Skeletal muscle satellite cell (primary cell): Measurements from ENCODE around the gene CLP1.
A peak's percentile ranks its signal among the peaks of the same experiment; 100 is the strongest.

ENCODE experiments used
- H3K27me3 ChIP-seq: 2 replicates; pipeline ENCODE4 v1.7.0; 2013; ENCODE audit warnings: low read length; ENCODE audit not compliant: control insufficient read depth, insufficient read depth
- H3K36me3 ChIP-seq: 2 replicates; pipeline ENCODE4 v1.7.0; 2013; ENCODE audit warnings: mild to moderate bottlenecking, control low read depth, low read length; ENCODE audit not compliant: insufficient read depth
- H3K4me1 ChIP-seq: 2 replicates; pipeline ENCODE4 v1.7.0; 2013; ENCODE audit warnings: low read length; ENCODE audit not compliant: control insufficient read depth, insufficient read depth
- H3K4me2 ChIP-seq: 2 replicates; pipeline ENCODE4 v1.7.0; 2013; ENCODE audit warnings: mild to moderate bottlenecking, low read length
- H3K4me3 ChIP-seq: 2 replicates; pipeline ENCODE4 v1.7.0; 2013; ENCODE audit warnings: low read length
- H3K9ac ChIP-seq: 2 replicates; pipeline ENCODE4 v1.7.0; 2013; ENCODE audit warnings: mild to moderate bottlenecking, low read depth, low read length, moderate library complexity
- H3K9me3 ChIP-seq: replicated peaks from 2 replicates; pipeline ENCODE4 v1.7.0; 2013; ENCODE audit warnings: mild to moderate bottlenecking, control low read depth, low read length

Gene CLP1

DNA sequence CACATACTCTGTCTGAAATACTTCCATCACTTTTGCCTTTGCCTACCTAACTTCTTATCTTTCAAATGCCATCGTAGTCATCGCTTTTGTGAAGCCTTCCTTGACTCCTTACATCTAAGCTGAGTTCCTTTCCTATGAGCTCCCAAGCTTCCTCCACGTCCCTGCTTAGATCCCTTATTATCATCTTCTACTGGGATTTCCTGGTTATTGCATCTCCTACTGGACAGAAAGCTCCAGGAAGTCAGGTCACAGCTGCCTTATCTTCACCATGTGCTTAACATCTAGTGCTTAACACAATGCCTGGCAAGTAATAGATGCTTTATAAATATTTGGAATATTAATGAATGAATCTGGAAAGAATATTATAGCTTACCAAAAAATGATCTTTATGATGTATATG, 13.8 kb upstream of the CLP1 start:
- Histone ChIP-seq H3K9ac (no peak overlapping the region), H3K27me3 (peaks cover 38% of the 10 kb centered on the region), H3K4me2 (no peak overlapping the region), H3K9me3 (no peaks in the 10 kb centered on the region), H3K4me3 (no peak overlapping the region), H3K4me1 (peaks cover 44% of the 10 kb centered on the region), H3K36me3 (no peaks in the 10 kb centered on the region)

DNA sequence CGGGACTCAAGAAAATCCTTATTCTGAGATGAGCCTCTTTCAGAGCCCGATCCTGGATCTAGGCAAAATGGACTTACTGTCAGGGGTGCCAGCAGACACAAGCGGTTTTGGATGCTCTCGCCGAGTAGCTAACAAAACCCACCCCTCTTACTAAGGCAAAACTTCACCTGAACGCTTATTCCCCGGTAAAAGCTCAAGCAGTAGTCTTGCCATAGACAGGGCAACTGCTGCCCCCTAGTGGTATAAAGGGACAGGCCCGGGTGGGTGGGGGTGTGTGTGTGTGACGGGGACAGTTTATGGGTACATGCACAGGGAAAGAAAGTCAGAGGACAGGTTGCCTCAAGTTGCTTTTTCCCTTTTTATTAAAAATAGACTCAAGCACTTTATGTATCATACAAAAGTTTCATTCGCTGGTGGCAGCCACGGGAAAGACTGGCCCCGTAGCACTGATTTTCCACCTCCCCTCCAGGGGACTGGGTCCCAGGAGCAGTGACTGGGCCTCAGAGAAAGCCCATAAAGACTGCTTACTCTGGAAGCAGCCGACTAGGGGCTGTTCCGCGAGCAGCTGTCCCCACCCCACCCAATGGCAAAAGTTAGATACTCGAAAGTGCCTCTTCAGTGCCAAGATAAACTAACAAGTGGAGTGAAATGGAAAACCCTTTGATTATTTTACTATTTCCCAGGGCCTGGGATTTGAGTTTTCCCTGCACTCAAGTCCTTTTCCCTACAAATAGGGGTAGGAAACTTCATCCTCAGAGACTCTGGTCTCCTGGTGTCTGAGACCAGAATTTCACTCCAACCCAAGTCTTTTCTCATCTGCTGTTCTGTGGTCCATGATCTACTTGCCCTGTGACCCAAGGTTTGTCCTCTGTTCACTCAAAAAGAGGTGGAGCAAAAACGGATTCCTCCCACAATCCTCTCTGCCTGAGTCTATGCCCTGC, 12.5 kb upstream of the CLP1 start:
- no peak overlapping the region for H3K9ac ChIP-seq
- H3K4me1 ChIP-seq, result peaks cover 46% of the 10 kb centered on the region
- peak overlapping the region; percentile 43 for H3K4me2 ChIP-seq
- no peaks in the 10 kb centered on the region for H3K9me3 ChIP-seq
- no peaks in the 10 kb centered on the region for H3K36me3 ChIP-seq
- no peak overlapping the region for H3K4me3 ChIP-seq
- H3K27me3 ChIP-seq, result peaks cover 41% of the 10 kb centered on the region

- peaks cover 46% of the 10 kb centered on the region for H3K27me3 ChIP-seq
Measured at GRCh38 chr11:57645689-57646085, 11.9 kb upstream of the CLP1 start.

GRCh38 chr11:57646194-57646798, 11.3 kb upstream of the CLP1 start:
- no peak overlapping the region for H3K4me3 ChIP-seq
- peaks cover 49% of the 10 kb centered on the region for H3K27me3 ChIP-seq
- no peaks in the 10 kb centered on the region for H3K36me3 ChIP-seq
- H3K4me2 ChIP-seq, result no peak overlapping the region
- no peak overlapping the region for H3K9ac ChIP-seq
- no peaks in the 10 kb centered on the region for H3K9me3 ChIP-seq
- H3K4me1 ChIP-seq, result peaks cover 36% of the 10 kb centered on the region

More at GRCh38 chr11:57645689-57646085, 11.9 kb upstream of the CLP1 start:
- Histone ChIP-seq H3K9ac (no peak overlapping the region), H3K4me2 (no peak overlapping the region), H3K4me1 (peaks cover 42% of the 10 kb centered on the region), H3K9me3 (no peaks in the 10 kb centered on the region), H3K4me3 (no peak overlapping the region), H3K36me3 (no peaks in the 10 kb centered on the region)

DNA sequence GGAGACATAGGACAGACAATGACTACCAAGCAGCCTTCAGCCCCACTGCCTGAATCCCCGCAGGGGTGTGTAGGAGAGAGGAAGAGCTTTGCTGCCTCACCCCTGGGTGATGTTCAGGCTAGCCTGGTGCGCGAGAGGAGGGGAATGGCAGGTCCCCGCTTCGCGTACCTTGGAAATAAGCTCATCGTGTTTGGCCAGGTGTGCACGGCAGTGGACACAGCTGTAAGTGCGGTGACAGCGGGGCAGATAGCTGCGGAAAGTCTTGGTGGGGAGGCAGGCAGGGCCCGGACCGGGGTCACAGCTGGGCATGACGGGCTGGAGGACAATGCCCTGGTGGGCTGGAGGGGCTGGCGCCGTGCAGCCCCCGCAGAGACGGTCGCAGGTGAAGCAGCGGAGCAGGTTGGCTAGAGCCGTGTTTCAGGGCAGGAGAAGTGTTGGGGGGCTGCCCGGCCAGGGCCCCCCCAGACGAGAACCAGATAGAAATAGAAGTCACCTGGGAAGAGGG, 10.7 kb upstream of the CLP1 start:
- Histone ChIP-seq H3K4me1 (peaks cover 35% of the 10 kb centered on the region), H3K36me3 (no peaks in the 10 kb centered on the region), H3K4me2 (no peak overlapping the region), H3K27me3 (peaks cover 49% of the 10 kb centered on the region), H3K9ac (no peak overlapping the region), H3K4me3 (no peak overlapping the region), H3K9me3 (no peaks in the 10 kb centered on the region)

DNA sequence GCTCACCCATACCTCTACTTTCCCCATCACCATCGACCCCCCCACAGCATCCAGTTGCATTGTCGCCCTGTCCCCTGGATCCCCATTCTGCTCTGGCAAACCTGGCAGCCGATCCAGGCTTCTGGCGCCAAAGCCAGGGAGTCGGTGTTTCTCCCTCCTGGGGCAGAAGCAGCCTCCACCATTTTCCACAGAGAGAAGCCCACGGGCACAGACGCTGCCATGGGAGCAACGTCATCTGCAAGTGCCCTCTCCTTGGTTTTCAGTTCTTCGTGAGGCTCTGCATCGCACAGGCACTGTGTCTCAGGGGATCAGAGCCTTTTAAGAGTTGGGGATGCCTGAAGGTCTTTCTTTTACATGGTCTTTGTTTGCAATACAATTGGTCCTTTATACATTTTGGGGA, 10.2 kb upstream of the CLP1 start:
- peaks cover 49% of the 10 kb centered on the region for H3K27me3 ChIP-seq
- H3K4me2 ChIP-seq, result peak overlapping the region; percentile 12
- H3K9ac ChIP-seq, result no peak overlapping the region

DNA sequence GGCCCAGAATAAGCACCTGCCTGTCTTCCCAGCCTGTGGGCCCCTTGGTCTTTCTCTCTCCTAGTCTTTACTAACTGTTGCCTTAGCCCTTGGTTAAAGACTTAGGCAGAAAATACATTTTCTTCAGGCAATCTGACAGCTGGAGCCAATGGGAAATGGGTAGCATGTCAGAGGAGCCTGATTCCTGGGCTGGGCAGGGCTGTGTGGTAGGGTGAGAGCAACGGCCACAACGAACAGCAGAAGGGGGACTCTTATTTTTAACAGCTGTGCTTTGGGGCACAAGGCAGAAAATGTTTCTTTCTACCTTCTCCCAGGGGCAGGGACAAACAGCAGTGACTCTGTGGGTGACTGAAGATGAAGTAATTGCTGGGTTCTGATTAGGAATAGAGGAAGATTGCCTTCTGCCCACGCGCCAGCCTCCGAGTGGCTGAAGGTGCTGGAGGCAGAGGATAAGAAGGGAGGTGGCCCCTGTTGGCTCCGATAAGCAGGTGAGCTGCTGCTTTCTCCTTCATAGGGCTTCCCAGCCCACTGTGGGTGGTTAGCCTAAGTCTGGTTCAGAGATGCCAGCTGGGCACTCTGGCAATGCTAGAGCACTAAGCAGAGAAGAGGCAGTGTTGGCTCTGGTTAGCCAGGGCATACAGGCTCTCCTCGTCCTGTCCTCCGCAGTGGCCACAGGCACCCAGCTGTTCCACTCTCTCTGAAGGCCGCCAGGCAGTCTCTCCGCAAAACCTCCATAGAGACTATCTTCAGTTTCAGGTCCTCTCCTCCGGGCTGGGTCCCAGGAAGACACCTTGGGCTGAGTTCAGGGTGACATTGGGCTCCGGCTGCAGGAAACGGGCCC, 9.4 kb upstream of the CLP1 start:
- Histone ChIP-seq H3K9ac (no peak overlapping the region), H3K27me3 (peaks cover 49% of the 10 kb centered on the region), H3K4me2 (peak overlapping the region; percentile 65), H3K36me3 (no peaks in the 10 kb centered on the region), H3K9me3 (no peaks in the 10 kb centered on the region), H3K4me1 (peaks cover 35% of the 10 kb centered on the region), H3K4me3 (peak overlapping the region; percentile 28)

More for the DNA sequence above, 10.2 kb upstream of the CLP1 start:
- H3K4me1 ChIP-seq, result peaks cover 35% of the 10 kb centered on the region
- no peaks in the 10 kb centered on the region for H3K36me3 ChIP-seq
- H3K9me3 ChIP-seq, result no peaks in the 10 kb centered on the region
- no peak overlapping the region for H3K4me3 ChIP-seq

- Histone ChIP-seq H3K4me2 (peak overlapping the region; percentile 65), H3K36me3 (no peaks in the 10 kb centered on the region), H3K4me3 (peak overlapping the region; percentile 50), H3K9me3 (no peaks in the 10 kb centered on the region), H3K9ac (no peak overlapping the region), H3K4me1 (peaks cover 35% of the 10 kb centered on the region), H3K27me3 (peaks cover 49% of the 10 kb centered on the region)
Measured at GRCh38 chr11:57648801-57649735, 8.5 kb upstream of the CLP1 start.

- peak within 1 kb of the TSS; percentile 78 for H3K4me2 ChIP-seq
- peaks cover 31% of the 10 kb centered on the region for H3K4me1 ChIP-seq
- peaks cover 48% of the 10 kb centered on the region for H3K27me3 ChIP-seq
- no peak within 1 kb of the TSS for H3K9ac ChIP-seq
- H3K4me3 ChIP-seq, result peak within 1 kb of the TSS; percentile 57
- no peaks in the 10 kb centered on the region for H3K9me3 ChIP-seq
- no peaks in the 10 kb centered on the region for H3K36me3 ChIP-seq
Measured at GRCh38 chr11:57649826-57650738, 7.5 kb upstream of the CLP1 start, which contains the start of gene YPEL4. YPEL4 (minus strand) TSS chr11:57649912; CDS start chr11:57647107, 2,805 bp downstream.

- Histone ChIP-seq H3K4me2 (no peak overlapping the region), H3K4me3 (no peak overlapping the region), H3K9ac (no peak overlapping the region), H3K27me3 (peaks cover 42% of the 10 kb centered on the region), H3K9me3 (no peaks in the 10 kb centered on the region), H3K36me3 (no peaks in the 10 kb centered on the region), H3K4me1 (peaks cover 31% of the 10 kb centered on the region)
Measured at GRCh38 chr11:57650739-57651090, 6.8 kb upstream of the CLP1 start.
